Activated CD4-positive, alpha-beta T cell treated with anti-CD3 and anti-CD28 coated beads, Interleukin-2, amount 10 ng/mL, durations not matched to agents 24 days and 14 days (primary cell): ENCODE measurements around the gene TNFSF12. TPM values are rescaled to one million over a fixed set of nuclear protein-coding genes. Genes with fewer than 3 reads are reported as not detected.
"Not testable (repeated sequence)": the region's sequence is repeated elsewhere in the genome, so short reads cannot be mapped to it uniquely, and the experiment has no call there.

Experiments used
- DNase-seq: peaks from one replicate; pipeline ENCODE4 v3.0.0; 2022
- H3K27ac Mint-ChIP-seq: one replicate; pipeline ENCODE4 v1.8.0; 2022; ENCODE audit warnings: mild to moderate bottlenecking, mixed read lengths
- H3K27me3 Mint-ChIP-seq: one replicate; pipeline ENCODE4 v1.8.0; 2022; ENCODE audit warnings: mixed read lengths
- H3K36me3 Mint-ChIP-seq: one replicate; pipeline ENCODE4 v1.8.0; 2022; ENCODE audit warnings: low read depth, mild to moderate bottlenecking, mixed read lengths
- H3K4me1 Mint-ChIP-seq: one replicate; pipeline ENCODE4 v1.8.0; 2021; ENCODE audit warnings: mixed read lengths
- H3K4me3 Mint-ChIP-seq: one replicate; pipeline ENCODE4 v1.8.0; 2022; ENCODE audit warnings: mild to moderate bottlenecking, moderate library complexity, mixed read lengths
- H3K9me3 Mint-ChIP-seq: one replicate; pipeline ENCODE4 v1.8.0; 2021; ENCODE audit warnings: mixed read lengths
- intact Hi-C: fragments of 100-400 bp; cut with micrococcal nuclease; formaldehyde crosslinking; loops from one replicate; pipeline ENCODE4 v1.15.1; 2023
- total RNA-seq: library from RNA; stranded (reverse); gene quantifications from 2 replicates; pipeline ENCODE4 v1.2.3, GENCODE V29; 2022

Gene TNFSF12
- total RNA-seq, 1 donor from 2014 or later = 21.5 TPM

DNA sequence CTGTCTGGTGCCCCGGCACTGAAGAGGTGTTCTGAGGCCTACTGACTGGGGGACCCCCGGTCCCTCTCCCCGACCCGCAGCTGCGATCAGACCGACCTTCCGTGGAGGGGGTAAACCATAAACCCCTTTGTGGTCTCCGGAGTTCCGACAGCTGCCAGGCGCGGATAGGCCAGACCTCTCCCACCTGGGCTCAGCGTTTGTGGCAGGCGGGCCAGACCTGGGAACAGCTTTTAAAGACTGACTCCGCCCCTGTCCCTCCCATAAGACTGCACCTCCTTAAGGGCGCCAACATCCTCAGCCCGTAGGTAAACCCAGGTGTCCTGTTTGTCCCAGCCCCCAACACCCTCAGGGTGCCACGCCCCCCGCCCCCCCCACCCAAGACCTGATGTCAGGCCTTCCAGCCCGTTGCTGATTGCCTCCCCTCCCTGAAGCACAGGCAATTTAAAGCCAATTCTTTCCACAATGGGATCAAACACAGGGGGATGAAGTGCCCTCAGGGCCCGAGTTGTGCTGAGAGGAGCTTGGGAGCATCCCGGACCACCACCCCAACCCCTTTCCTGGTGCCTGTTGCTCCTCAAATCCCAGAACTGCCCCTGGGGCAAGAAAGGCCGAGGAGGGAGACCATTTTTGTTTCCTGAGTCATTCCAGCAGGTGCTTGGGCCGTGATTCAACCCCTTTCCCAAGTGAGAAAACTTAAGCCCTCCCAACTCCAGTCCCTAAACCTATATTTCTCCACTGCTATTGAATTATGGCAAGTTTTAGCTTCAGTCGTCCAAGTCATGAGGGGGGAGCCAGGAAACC, 41.2 kb downstream of the TNFSF12 start, which contains the start of gene SOX15:
Gene SOX15 (minus strand): TSS at position 204 of the 801 bp plus-strand sequence. CDS start 418 bp downstream, outside the sequence.
- Mint-ChIP-seq H3K4me3 (no peak within 1 kb of the TSS), H3K27ac (no peak within 1 kb of the TSS), H3K4me1 (peaks cover 6% of the 10 kb centered on the region), H3K27me3 (no peaks in the 10 kb centered on the region), H3K9me3 (no peaks in the 10 kb centered on the region), H3K36me3 (peaks cover 59% of the 10 kb centered on the region)
- intact Hi-C loops = loop anchor here (1.0 kb wide), 1 partner anchor 76 kb away; no protein-coding TSS in a partner anchor
- peak; percentile 59 for DNase-seq

DNA sequence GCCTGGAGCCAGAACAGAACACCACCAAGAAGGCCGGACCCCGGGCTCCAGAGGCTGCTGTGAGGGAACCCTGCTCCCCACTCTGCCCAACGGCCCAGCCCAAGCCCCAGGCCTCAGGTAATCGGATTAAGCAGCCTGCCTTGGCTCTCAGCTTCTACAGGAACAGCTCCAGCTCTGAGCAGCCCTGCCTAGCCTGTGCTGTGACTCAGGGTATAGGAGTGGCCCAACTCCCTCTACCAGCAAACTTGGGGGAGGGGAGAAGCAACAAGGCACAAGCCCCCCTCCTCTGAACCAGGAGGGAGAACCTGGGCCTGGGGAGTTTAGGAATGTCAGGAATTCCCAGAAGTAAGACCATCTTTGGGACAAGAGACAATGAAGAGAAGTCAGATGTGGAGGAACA, 41.9 kb downstream of the TNFSF12 start:
- Mint-ChIP-seq H3K36me3 (peaks cover 64% of the 10 kb centered on the region), H3K27ac (no peak overlapping the region), H3K4me1 (peaks cover 4% of the 10 kb centered on the region), H3K4me3 (no peak overlapping the region), H3K27me3 (no peaks in the 10 kb centered on the region), H3K9me3 (no peaks in the 10 kb centered on the region)
- intact Hi-C loops = no loop called here
- peak; percentile 57 for DNase-seq

GRCh38 chr17:7591596-7591995, 42.7 kb downstream of the TNFSF12 start:
- Mint-ChIP-seq H3K9me3 (no peaks in the 10 kb centered on the region), H3K36me3 (peaks cover 66% of the 10 kb centered on the region), H3K4me1 (peaks cover 3% of the 10 kb centered on the region), H3K4me3 (no peak overlapping the region), H3K27ac (no peak overlapping the region), H3K27me3 (no peaks in the 10 kb centered on the region)
- no peak for DNase-seq
- intact Hi-C loops = no loop called here

GRCh38 chr17:7592422-7593021, 43.7 kb downstream of the TNFSF12 start:
- H3K4me3 Mint-ChIP-seq = no peak overlapping the region
- H3K4me1 Mint-ChIP-seq = peaks cover 3% of the 10 kb centered on the region
- H3K36me3 Mint-ChIP-seq = peaks cover 67% of the 10 kb centered on the region
- no peak for DNase-seq
- intact Hi-C loops = no loop called here
- H3K27me3 Mint-ChIP-seq = no peaks in the 10 kb centered on the region
- no peak overlapping the region for H3K27ac Mint-ChIP-seq
- H3K9me3 Mint-ChIP-seq = no peaks in the 10 kb centered on the region

DNA sequence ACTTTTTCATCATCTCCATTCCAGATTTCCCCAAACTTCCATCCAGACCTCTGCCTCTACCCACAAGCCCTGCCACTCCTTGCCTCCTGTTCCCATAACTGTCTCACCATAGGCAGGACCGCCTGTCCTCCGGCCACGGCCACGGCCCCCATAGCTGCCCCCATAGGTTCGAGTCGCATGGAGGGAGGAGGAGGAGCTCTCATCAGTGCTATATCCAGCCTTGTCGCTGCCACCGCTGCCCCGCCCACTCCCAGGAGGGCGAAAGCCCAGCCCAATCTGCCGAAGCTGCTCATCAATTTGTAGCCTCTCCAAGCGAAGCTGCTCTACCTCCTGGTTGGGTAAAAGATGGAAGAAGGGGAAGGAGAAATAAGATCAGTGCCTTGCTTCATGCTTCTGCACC, 44.4 kb downstream of the TNFSF12 start:
- no peak overlapping the region for H3K4me3 Mint-ChIP-seq
- no peaks in the 10 kb centered on the region for H3K27me3 Mint-ChIP-seq
- H3K9me3 Mint-ChIP-seq = no peaks in the 10 kb centered on the region
- DNase-seq = no peak
- intact Hi-C loops = no loop called here
- H3K36me3 Mint-ChIP-seq = peaks cover 60% of the 10 kb centered on the region
- H3K27ac Mint-ChIP-seq = no peak overlapping the region
- H3K4me1 Mint-ChIP-seq = peaks cover under 1% of the 10 kb centered on the region

DNA sequence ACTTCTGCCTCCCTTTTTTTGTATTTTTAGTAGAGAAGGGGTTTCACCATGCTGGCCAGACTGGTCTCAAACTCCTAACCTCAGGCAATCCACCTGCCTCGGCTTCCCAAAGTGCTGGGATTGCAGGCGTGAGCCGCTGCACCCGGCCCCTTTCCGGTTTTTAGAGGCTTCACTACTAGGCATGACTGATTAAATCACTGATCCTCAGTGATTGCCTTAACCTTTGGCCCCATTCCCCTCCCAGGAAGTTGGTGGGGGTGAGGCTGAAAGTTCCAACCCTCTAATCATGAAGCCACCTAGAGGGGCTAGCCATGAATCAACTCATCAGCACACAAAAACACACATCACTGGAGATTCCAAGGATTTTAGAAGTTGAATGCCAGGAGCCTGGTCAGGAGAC, 48.7 kb downstream of the TNFSF12 start:
- H3K27ac Mint-ChIP-seq, intact Hi-C loops, H3K27me3 Mint-ChIP-seq, H3K4me3 Mint-ChIP-seq, H3K4me1 Mint-ChIP-seq, DNase-seq, H3K9me3 Mint-ChIP-seq: not testable (repeated sequence)
- H3K36me3 Mint-ChIP-seq = peaks cover 61% of the 10 kb centered on the region

GRCh38 chr17:7606280-7606679, 57.4 kb downstream of the TNFSF12 start:
- H3K36me3 Mint-ChIP-seq = peaks cover 35% of the 10 kb centered on the region
- H3K4me3 Mint-ChIP-seq = no peak overlapping the region
- H3K27ac Mint-ChIP-seq = peak overlapping the region; percentile 14
- intact Hi-C loops = no loop called here
- H3K9me3 Mint-ChIP-seq = no peaks in the 10 kb centered on the region
- peaks cover 11% of the 10 kb centered on the region for H3K4me1 Mint-ChIP-seq
- no peaks in the 10 kb centered on the region for H3K27me3 Mint-ChIP-seq
- no peak for DNase-seq

Other genes with a start within 250 kb of the TNFSF12 start
- gene EIF5A, start 241.4 kb upstream of the TNFSF12 start, total RNA-seq = 1,303 and 1,327 TPM in 2 replicates
- 51.5 and 56.2 TPM in 2 replicates for gene GPS2, start 233.7 kb upstream of the TNFSF12 start, total RNA-seq
- gene NEURL4, start 219.7 kb upstream of the TNFSF12 start, total RNA-seq = 59.3 and 59.6 TPM in 2 replicates
- gene ACAP1, start 212.5 kb upstream of the TNFSF12 start, total RNA-seq = 262 and 275 TPM in 2 replicates
- gene KCTD11, start 196.9 kb upstream of the TNFSF12 start, total RNA-seq = 7.0 and 7.6 TPM in 2 replicates
- gene TMEM95, start 193.9 kb upstream of the TNFSF12 start, total RNA-seq = not detected in 2 replicates
- gene TNK1, start 168.0 kb upstream of the TNFSF12 start, total RNA-seq = 5.3 and 5.5 TPM in 2 replicates
- gene PLSCR3, start 154.5 kb upstream of the TNFSF12 start, total RNA-seq = 75.5 and 79.8 TPM in 2 replicates
- 47.4 and 59.3 TPM in 2 replicates for gene TMEM256, start 145.0 kb upstream of the TNFSF12 start, total RNA-seq
- 2.9 and 3.0 TPM in 2 replicates for gene NLGN2, start 141.2 kb upstream of the TNFSF12 start, total RNA-seq
- not detected in 2 replicates for gene SPEM1, start 128.7 kb upstream of the TNFSF12 start, total RNA-seq
- not detected in 2 replicates for gene SPEM2, start 123.4 kb upstream of the TNFSF12 start, total RNA-seq
- gene SPEM3, start 120.2 kb upstream of the TNFSF12 start, total RNA-seq = not detected in 2 replicates
- gene TMEM102, start 113.6 kb upstream of the TNFSF12 start, total RNA-seq = 12.8 and 12.9 TPM in 2 replicates
- 9.4 and 9.5 TPM in 2 replicates for gene FGF11, start 109.5 kb upstream of the TNFSF12 start, total RNA-seq
- gene CHRNB1, start 104.0 kb upstream of the TNFSF12 start, total RNA-seq = 6.1 and 7.2 TPM in 2 replicates
- gene ZBTB4, start 69.4 kb upstream of the TNFSF12 start, total RNA-seq = 16.0 and 16.1 TPM in 2 replicates
- gene SLC35G6, start 67.6 kb upstream of the TNFSF12 start, total RNA-seq = not detected in 2 replicates
- gene POLR2A, start 64.7 kb upstream of the TNFSF12 start, total RNA-seq = 226 and 230 TPM in 2 replicates
- 2.4 and 3.5 TPM in 2 replicates for gene TNFSF13, start 9.7 kb downstream of the TNFSF12 start, total RNA-seq
- 89.7 and 93.0 TPM in 2 replicates for gene SENP3, start 12.9 kb downstream of the TNFSF12 start, total RNA-seq
- gene CD68, start 30.6 kb downstream of the TNFSF12 start, total RNA-seq = 3.2 and 3.5 TPM in 2 replicates
- gene MPDU1, start 34.8 kb downstream of the TNFSF12 start, total RNA-seq = 92.5 and 104 TPM in 2 replicates
- 0.43 TPM in 1 of 2 replicates, not detected in the other for gene SOX15, start 41.0 kb downstream of the TNFSF12 start, total RNA-seq
- 62.6 and 64.4 TPM in 2 replicates for gene FXR2, start 65.8 kb downstream of the TNFSF12 start, total RNA-seq
- 16.5 and 17.7 TPM in 2 replicates for gene SAT2, start 78.8 kb downstream of the TNFSF12 start, total RNA-seq
- gene SHBG, start 81.1 kb downstream of the TNFSF12 start, total RNA-seq = not detected in 2 replicates
- gene ATP1B2, start 101.9 kb downstream of the TNFSF12 start, total RNA-seq = 0.14 and 0.37 TPM in 2 replicates
- 177 and 178 TPM in 2 replicates for gene TP53, start 138.4 kb downstream of the TNFSF12 start, total RNA-seq
- gene WRAP53, start 139.4 kb downstream of the TNFSF12 start, total RNA-seq = 33.8 and 35.0 TPM in 2 replicates
- 0.05 TPM in 1 of 2 replicates, not detected in the other for gene EFNB3, start 156.1 kb downstream of the TNFSF12 start, total RNA-seq
- not detected in 2 replicates for gene DNAH2, start 168.7 kb downstream of the TNFSF12 start, total RNA-seq